HG03521 (cell line): ENCODE measurements around the gene CD151.

Source experiments
- ATAC-seq: cut with Tn5 transposase; IDR thresholded peaks from one replicate; pipeline ENCODE4 v1.9.1; 2021; ENCODE audit warnings: mild to moderate bottlenecking, moderate library complexity; ENCODE audit not compliant: unreplicated experiment

The CD151 gene

DNA sequence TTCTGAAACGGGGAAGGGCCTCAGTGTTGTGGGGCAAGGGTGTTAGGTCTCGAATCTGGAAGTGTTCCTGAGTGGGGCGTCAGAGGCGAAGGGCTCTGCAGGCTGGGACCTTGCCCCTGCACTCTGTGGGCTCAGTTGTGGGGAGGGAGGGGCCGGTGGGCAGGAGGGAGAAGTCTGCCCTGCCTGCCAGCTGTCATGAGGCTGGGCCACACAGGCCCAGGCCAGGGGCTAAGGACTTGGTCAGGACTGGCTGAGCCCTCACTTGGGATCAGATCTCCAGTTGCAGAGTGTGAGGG is 4.9 kb upstream of the CD151 start, which contains the start of gene CRACR2B:
TSS of gene CRACR2B (plus strand) at position 23 of the 296 bp plus-strand sequence. CDS start 689 bp downstream, outside the sequence.
- ATAC-seq: no peak

DNA sequence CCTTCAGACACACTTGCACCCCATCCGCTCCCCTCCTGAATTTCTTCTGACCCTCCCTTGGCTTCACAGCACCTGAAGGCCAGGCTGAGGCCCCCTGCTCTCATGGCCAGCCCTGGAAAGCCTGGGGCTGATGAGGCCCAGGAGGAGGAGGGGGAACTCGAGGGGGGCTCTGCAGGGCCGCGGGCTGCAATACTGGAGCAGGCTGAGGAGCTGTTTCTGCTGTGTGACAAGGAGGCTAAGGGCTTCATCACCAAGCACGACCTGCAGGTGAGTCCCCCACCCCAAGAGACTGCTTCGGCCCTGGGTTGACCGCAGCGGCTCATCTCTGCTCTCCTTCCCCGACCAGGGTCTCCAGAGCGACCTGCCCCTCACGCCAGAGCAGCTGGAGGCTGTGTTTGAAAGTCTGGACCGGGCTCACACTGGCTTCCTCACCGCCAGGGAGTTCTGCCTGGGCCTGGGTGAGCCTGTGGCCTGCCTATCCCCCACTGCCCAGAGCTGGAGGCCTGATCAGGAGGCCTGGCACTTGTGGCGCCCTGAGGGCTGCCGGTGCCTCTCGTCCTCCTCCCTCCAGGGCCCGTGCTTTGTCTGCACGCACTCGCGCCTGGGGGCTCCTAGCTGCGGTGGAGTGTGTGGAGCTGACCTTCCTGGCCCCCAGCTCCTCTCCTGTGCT is 4.1 kb upstream of the CD151 start:
- no peak for ATAC-seq

DNA sequence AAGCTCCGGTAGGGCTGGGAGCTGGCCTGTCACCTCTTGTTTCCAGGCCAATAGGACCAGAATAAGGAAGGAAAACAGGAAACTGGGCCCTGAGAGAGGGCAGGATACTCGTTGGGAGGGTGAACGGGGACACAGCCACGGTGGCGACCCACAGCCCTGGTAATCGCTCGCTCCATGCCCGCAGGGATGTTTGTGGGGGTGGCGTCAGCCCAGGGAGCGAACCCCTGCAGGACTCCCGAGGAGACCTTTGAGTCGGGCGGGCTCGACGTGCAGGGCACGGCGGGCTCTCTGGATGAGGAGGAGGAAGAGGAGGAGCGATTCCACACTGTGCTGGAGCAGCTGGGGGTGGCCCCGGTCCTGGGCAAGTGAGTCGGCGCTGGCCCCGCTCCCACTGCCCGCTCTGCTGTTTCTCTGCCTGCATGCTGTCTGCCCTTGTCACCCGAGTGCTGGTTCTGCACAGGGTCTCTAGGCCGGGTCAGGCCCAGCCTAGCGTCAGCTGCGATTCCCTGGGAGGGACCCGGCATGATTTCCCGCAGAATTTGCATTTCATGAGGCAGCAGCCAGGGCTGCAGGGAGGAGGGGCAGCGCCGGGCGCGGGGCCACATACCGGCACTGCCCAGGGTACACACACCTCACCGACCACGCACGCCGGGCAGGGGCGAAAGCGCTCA is 3.4 kb upstream of the CD151 start:
- ATAC-seq: no peak

DNA sequence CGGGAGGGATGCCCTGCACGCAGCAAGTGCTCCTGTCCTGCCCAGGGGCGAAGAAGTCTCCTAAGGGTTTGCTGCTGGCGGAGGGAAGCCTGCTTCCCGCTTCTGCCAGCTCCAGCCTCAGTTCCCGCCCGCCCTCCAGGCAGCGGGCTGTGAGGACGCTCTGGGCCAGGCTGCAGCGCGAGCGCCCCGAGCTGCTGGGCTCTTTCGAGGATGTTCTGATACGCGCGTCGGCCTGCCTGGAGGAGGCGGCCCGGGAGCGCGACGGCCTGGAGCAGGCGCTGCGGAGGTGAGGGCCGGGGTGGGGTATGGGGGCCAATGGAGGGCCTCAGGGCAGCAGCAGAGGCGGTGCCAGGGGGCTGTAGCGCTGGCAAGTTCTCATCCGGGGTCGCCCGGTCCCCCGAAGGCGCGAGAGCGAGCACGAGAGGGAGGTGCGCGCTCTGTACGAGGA is 2.9 kb upstream of the CD151 start:
- ATAC-seq: no peak

DNA sequence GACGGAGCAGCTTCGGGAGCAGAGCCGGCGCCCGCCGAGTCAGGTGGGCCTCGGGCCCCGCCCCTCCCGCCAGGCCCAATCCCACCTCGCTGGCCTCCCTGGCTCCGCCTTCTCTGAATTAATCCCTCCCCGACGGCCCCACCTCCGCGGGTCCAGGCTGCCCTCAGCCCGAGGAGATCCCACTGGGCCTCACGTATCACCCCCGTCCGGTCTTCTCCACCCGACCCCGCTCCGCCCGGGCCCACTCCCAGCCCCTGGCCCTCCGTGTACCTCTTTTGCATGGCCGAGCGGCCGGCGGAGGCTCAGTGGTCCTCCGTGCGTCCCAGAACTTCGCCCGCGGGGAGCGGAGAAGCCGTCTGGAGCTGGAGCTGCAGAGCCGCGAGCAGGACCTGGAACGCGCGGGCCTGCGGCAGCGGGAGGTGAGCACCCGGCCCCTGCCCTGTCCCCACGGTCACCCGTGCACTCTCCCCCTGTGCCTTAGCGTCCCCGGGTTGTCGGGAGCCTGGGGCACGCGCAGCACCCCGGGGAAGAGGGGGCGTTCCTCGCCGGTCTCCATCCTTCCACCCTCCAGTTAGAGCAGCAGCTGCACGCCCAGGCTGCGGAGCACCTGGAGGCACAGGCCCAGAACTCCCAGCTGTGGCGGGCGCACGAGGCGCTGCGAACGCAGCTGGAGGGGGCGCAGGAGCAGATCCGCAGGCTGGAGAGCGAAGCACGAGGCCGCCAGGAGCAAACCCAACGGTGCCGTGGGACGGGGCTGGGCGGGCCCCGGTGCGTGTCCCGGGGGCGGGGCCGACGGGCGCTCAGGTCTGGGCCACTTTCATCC is 2.2 kb upstream of the CD151 start:
- ATAC-seq: peak; percentile 29

DNA sequence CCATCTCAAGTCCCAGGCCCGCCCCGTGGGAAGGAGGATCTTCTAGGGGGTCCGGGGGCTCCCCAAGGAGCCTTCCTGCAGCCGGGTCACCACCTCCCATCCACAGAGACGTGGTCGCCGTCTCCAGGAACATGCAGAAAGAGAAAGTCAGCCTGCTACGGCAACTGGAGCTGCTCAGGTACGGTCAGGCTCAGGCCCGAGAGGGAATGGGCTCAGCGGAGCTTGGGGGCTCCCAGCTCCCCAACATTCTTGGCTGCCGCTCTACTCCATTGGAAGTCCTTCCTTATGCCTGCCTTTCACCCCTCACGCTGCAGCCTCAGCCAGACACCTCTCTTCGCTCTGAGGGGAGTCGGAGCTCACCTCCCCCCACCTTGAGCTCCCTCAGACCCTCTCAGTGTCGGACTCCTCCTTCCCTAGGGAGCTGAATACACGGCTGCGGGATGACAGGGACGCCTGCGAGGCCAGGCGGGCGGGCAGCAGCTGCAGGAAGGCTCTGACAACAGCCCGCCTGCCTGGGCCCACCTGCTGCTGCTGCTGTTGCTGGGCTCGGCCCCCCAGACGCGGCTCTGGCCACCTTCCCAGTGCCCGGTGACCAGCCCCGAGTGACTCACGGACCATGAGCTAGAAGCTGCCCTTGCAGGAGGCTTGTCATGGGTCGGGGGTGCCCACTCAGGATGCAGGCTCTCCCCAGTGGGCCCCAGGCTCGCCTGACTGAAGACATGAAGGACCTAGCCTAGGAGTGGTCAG is 1.5 kb upstream of the CD151 start:
- no peak for ATAC-seq

DNA sequence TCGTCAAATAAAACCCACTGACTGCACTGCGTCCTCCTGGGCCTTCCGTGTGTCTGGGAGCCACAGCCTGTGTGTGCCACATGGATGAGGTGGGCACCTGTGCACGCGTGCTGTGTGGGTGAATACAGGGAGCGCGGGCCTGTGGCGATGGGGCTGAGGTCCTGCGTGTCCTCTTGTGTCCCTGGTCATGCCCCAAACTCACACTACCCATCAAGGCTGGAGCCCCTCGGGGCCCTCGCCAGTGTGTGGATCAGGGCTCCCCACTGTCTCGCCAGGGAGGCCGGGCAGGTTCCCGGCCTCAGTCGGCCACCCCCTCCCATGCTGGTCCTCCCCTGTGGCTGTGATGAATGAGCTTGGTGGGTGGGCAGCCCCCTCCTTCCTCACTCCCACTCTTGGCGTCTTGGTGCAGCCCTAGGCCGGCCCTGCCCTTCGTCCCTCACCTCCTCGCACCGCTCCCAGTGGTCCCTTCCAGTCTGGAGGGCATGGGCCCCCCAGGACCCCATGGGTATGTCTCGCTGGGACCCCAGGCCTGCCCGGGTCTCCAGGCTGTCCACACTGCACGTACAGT is 707 bp upstream of the CD151 start:
- no peak for ATAC-seq

DNA sequence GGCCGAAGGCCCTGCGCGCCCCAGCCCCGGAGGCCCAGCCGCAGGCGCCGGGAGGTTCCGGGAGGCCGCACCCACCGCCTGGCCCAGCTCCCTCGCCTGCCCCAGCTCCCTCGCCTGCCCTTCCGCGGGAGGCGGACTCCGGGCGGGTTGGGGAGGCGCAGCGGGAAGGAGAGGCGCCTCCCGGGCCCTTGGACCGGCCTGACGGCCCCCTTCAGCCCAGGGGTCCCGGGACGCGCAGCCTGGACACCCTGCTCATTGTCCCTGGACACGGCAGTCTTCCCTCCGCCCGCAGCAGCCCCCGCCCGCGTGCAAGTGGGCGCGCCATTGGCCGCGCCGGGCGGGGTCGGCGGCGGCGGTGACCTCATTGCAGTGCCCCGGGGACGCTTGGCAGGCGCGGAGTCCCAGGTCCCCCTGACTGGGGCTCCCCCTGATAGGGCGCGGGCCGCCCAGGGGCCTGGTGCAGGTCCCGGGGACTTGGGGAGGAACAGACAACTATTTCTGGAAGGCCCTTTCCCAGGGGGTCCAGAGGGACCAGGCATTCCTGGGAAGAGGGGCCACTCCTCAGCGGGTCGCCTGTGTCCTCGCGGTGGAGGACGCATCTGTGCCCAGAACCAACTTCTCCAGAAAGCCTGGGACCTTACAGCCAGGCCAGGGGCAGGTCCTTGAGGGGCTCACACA is 501 bp downstream of the CD151 start:
- ATAC-seq: no peak

DNA sequence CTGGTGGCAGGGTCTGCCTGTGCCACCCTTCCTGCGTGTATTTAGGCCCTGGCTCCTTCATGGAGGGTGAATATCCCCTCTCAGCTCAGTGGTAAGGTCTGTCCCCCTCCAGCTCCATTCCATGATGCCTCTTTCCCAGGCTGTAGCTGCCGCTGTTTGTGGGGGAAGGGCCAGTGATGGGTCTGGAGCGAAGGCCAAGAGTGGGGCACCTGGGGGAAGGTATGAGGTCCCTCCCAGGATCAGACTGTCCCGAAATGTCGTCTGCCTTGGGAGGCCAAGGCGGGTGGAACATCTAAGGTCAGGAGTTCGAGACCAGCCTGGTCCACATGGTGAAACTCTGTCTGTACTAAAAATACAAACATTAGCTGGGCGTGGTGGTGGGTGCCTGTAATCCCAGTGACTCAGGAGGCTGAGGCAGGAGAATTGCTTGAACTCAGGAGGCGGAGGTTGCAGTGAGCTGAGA is 1.1 kb downstream of the CD151 start:
- no peak for ATAC-seq

DNA sequence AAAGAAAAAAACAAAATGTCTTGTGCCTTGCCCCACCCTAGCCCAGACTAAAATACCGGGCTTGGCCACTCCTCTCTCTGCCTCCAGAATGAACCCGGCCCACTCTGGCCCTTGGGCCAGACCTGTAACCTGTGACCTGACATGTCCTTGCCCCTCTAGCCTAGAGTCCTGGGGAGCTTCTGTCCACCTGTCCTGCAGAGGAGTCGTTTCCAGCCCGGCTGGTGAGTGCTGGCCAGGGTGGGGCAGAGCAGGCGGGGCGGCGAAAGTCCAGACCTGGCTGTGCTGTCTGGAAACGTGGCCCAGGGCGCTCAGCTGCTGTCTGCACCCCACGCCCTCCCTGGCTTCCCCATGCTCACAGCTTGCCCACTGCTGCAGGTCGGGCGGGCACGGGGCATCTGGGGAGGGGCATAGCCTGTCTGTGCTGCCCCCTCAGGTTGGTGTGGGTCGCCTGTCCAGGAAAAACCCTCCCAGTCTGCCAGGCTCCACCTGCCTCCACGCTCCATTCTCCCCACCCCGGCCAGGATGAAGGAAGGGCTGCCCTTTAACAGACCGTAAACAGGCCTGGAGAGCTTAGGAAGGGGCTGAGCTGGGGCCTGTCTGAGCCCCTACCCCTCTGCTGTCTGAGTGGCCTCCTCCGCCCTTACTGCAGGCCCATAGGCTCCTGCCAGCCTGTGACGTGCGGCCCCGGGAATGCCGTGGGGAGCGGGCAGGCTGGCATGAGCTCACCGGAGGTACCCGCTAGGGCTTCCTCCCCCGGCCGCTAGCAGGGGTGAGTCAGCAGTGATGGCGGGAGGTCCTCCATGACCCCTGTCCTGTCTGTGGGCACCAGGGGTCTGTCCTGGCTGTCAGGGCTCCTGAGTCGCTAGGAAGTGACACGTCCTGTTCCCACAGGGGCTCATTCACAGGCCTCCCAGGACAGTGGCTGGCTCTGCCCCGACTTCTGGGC is 1.9 kb downstream of the CD151 start:
- ATAC-seq: no peak

DNA sequence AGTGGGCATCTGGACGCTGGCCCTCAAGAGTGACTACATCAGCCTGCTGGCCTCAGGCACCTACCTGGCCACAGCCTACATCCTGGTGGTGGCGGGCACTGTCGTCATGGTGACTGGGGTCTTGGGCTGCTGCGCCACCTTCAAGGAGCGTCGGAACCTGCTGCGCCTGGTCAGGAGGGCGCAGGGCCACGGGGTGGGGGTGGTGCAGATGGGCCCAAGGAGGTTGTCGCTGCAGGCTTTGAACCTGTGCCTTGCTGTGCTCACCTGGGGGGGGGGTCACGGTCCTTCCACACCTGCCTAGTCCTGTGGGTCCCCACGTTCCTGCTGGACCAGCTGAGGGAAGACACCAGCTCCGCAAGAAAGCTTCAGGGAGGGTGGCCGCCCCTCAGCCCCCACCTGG is 3.5 kb downstream of the CD151 start:
- no peak for ATAC-seq

DNA sequence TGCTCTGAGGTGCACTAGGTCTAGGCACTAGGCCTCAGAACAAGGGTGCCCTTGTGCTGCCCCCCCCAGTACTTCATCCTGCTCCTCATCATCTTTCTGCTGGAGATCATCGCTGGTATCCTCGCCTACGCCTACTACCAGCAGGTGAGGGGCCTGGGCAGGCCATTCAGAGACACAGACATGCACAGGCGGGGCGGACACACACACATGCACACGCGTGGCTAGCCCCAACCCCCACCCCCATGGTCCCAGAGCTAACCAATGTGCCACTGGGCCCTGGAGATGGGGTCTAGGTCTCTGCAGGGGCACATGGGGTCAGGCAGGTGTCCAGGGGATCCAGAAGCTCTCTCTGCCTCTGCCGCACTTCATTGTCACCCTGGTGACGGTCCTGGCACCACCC is 3.9 kb downstream of the CD151 start:
- no peak for ATAC-seq

DNA sequence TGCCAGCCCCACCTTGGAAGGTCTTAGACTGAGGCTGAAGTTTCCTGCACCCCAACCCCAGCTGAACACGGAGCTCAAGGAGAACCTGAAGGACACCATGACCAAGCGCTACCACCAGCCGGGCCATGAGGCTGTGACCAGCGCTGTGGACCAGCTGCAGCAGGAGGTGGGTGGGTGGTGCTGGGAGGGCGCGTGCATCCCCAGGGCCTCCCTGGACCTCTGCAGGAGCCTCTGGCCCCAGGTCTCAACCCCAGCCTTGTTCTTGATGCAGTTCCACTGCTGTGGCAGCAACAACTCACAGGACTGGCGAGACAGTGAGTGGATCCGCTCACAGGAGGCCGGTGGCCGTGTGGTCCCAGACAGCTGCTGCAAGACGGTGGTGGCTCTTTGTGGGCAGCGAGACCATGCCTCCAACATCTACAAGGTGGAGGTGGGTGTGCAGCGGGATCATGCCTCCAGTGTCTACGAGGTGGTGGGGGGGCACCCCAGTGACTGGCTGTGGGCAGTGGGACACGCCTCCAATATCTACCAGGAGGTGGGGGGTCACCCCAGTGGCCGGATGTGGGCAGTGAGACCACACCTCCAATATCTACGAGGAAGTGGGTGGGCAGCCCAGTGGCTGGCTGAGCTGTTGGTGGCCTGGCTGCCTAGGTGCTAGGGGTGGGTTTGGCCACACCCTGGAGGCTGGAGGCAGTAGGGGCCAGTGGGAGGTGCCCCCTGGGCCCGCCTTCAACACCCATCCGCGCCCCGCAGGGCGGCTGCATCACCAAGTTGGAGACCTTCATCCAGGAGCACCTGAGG is 4.6 kb downstream of the CD151 start:
- ATAC-seq: no peak

DNA sequence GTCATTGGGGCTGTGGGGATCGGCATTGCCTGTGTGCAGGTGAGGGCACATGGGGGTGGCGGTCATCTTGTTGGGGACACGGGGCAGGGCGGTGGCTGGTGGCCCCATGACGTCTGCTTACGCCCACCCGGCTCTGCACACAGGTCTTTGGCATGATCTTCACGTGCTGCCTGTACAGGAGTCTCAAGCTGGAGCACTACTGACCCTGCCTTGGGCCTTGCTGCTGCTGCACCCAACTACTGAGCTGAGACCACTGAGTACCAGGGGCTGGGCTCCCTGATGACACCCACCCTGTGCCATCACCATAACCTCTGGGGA is 5.2 kb downstream of the CD151 start:
- ATAC-seq: no peak

DNA sequence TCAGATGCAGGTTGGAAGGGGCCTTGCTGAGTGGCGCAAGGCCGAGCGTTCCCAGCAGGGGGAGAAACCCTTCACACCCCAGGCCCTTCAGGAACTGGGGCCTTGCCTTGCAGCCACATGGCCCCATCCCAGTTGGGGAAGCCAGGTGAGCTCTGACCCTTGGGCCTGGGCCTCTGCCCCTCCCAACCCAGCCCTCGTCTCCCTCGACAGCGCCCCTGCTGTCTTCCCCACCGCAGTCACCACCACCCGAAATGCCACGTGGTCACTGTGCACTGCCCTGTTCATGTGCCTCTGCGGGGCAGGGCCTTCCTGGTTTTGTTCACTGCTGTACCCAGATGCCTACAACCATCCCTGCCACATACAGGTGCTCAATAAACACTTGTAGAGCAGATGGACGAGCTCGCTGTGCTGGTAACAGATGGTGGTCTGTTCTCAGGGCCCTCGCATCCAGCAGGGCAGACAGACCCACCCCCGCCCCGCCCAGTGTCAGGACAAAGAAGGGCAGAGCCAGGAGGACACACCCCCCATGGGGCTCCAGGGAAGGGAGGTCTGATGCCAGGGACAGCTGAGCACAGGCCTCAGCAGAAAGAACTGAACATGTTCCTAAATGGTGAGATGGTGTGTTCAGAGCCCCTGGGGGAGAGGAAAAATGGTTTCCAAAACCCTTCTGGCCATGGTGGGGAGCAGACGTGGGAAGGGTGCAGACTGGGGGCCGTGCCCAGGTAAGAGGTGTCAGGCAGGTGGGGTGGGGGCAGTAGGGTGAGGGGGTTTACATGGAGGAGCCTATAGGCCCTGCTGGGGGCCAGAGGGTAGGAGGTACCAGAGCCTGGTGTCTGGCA is 5.9 kb downstream of the CD151 start:
- ATAC-seq: no peak

DNA sequence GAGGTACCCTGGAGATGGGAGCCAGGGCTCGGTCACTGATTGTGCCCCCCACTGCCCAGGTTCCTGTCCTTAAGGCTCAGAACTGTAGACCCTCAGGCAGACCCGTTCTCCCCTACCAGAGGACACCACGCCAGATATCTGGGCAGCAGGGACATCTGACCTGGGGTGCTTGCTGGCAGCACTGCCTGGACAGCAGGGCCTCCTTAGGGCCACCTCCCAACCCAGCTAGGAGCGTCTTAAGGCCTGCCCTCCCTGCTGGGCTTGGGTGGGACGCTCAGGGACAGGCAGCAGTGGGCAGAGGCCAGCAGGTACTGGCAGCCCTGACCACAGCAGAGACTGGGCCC is 6.5 kb downstream of the CD151 start:
- no peak for ATAC-seq

DNA sequence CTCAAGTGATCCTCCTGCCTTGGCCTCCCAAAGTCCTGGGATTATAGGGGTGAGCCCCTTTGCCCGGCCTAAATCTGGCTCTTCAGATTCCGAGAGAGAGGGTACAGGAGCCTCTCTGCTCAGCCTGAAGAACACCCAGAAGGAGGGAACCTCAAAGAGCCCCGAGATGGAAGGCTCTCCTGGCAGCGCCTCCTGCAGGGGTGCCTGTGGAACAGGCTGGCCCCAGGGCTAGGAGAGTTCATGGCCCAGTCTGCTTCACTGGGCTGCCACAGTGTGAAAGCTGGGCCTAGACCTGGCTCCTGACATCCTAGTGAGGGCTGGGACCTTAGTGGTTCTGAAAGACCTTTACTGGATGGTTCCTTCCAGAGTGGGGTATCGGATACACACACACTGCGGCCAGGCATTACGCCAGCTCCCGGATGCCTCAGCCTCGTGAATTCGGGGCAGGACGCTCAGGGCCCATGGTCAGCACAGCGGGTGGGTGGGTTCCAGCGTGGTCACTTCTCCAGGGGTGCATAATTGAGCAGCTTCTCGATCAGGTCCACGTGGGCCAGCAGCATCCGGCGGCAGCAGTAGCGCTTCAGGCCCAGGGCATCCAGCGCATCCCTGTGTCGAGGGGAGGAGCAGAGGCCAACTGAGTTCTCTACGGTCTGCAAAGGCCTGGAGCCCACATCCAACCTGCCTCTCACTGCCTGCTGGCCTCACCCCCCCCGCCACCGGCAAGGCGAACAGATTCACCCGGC is 7.3 kb downstream of the CD151 start:
- no peak for ATAC-seq
